Activated naive CD8-positive, alpha-beta T cell treated with anti-CD3 and anti-CD28 coated beads, Interleukin-2, amount 10 ng/mL, durations not matched to agents 7 days and 5 days (primary cell): Measurements from ENCODE around the gene GYS1. TPM values are rescaled to one million over a fixed set of nuclear protein-coding genes. Genes with fewer than 3 reads are reported as not detected.

Source experiments
- ATAC-seq: fragments of 150-1000 bp; cut with Tn5 transposase; one replicate; pipeline ENCODE4 v1.10.0; 2021; ENCODE audit warnings: low read depth, moderate library complexity
- POLR2A ChIA-PET: fragments of 350-600 bp; sonication (Branson Sonifier 250); formaldehyde crosslinking; loops from one replicate; lab custom pipeline; 2021; ENCODE audit warnings: antibody characterized with exemption; lab: Charles Lee
- DNase-seq: peaks from one replicate; pipeline ENCODE4 v3.0.0; 2021
- H3K27ac Mint-ChIP-seq: one replicate; pipeline ENCODE4 v1.8.0; 2022; ENCODE audit warnings: mild to moderate bottlenecking, mixed read lengths
- H3K27me3 Mint-ChIP-seq: one replicate; pipeline ENCODE4 v1.8.0; 2022; ENCODE audit warnings: mild to moderate bottlenecking, moderate library complexity, mixed read lengths
- H3K36me3 Mint-ChIP-seq: one replicate; pipeline ENCODE4 v1.8.0; 2021; ENCODE audit warnings: mild to moderate bottlenecking, mixed read lengths
- H3K4me1 Mint-ChIP-seq: one replicate; pipeline ENCODE4 v1.8.0; 2021; ENCODE audit warnings: mixed read lengths
- H3K4me3 Mint-ChIP-seq: one replicate; pipeline ENCODE4 v1.8.0; 2022; ENCODE audit warnings: mild to moderate bottlenecking, moderate library complexity, mixed read lengths
- H3K9me3 Mint-ChIP-seq: one replicate; pipeline ENCODE4 v1.8.0; 2021; ENCODE audit warnings: mixed read lengths
- total RNA-seq, 2 experiments: library from RNA; stranded (reverse); gene quantifications; one replicate each; pipeline ENCODE4 v1.2.3, GENCODE V29; 2021

GYS1 gene
- total RNA-seq, 2 experiments from 2014 or later = 58.0 to 63.1 TPM

- H3K36me3 Mint-ChIP-seq = peaks cover 3% of the 10 kb centered on the region
- no peaks in the 10 kb centered on the region for H3K9me3 Mint-ChIP-seq
- H3K4me1 Mint-ChIP-seq = peaks cover 13% of the 10 kb centered on the region
- no peak overlapping the region for H3K27ac Mint-ChIP-seq
- POLR2A ChIA-PET = interaction anchor here (0.5 kb wide), 1 partner anchor 436 kb away, joined by 3 read pairs; no protein-coding TSS in a partner anchor
- H3K4me3 Mint-ChIP-seq = no peak overlapping the region
- DNase-seq (no peak), ATAC-seq (no peak)
- peaks cover 5% of the 10 kb centered on the region for H3K27me3 Mint-ChIP-seq
Measured at GRCh38 chr19:49014123-49014869, 21.2 kb upstream of the GYS1 start.

- Mint-ChIP-seq H3K4me1 (no peaks in the 10 kb centered on the region), H3K36me3 (peaks cover 3% of the 10 kb centered on the region), H3K27me3 (no peaks in the 10 kb centered on the region), H3K9me3 (no peaks in the 10 kb centered on the region), H3K27ac (no peak overlapping the region), H3K4me3 (no peak overlapping the region)
- ATAC-seq (no peak), DNase-seq (no peak)
- POLR2A ChIA-PET = no interaction called here
Measured at GRCh38 chr19:49011194-49011593, 18.1 kb upstream of the GYS1 start.

GRCh38 chr19:49010453-49010852 is 17.3 kb upstream of the GYS1 start:
- POLR2A ChIA-PET = interaction anchor here (0.6 kb wide), 1 partner anchor 806 kb away, joined by 3 read pairs; no protein-coding TSS in a partner anchor
- Mint-ChIP-seq H3K4me3 (no peak overlapping the region), H3K9me3 (no peaks in the 10 kb centered on the region), H3K27ac (no peak overlapping the region), H3K36me3 (peaks cover 3% of the 10 kb centered on the region), H3K4me1 (no peaks in the 10 kb centered on the region), H3K27me3 (no peaks in the 10 kb centered on the region)
- ATAC-seq (no peak), DNase-seq (no peak)

GRCh38 chr19:49009828-49010227 is 16.7 kb upstream of the GYS1 start:
- Mint-ChIP-seq H3K27me3 (no peaks in the 10 kb centered on the region), H3K36me3 (peaks cover 4% of the 10 kb centered on the region), H3K4me3 (no peak overlapping the region), H3K4me1 (no peaks in the 10 kb centered on the region), H3K27ac (no peak overlapping the region), H3K9me3 (no peaks in the 10 kb centered on the region)
- ATAC-seq = no peak
- DNase-seq = no peak
- POLR2A ChIA-PET = no interaction called here

GRCh38 chr19:49006905-49007304 is 13.8 kb upstream of the GYS1 start:
- DNase-seq (no peak), ATAC-seq (no peak)
- no peak overlapping the region for H3K27ac Mint-ChIP-seq
- H3K27me3 Mint-ChIP-seq = no peaks in the 10 kb centered on the region
- H3K9me3 Mint-ChIP-seq = no peaks in the 10 kb centered on the region
- H3K4me3 Mint-ChIP-seq = no peak overlapping the region
- no peaks in the 10 kb centered on the region for H3K4me1 Mint-ChIP-seq
- POLR2A ChIA-PET = interaction anchor here (1.1 kb wide), 1 partner anchor 13 kb away, joined by 7 read pairs; the partner anchor contains the start of gene RUVBL2
- H3K36me3 Mint-ChIP-seq = peaks cover 4% of the 10 kb centered on the region

- POLR2A ChIA-PET = interaction anchor here (0.8 to 1.5 kb wide), 2 partner anchors 11 to 83 kb away, joined by 3 to 5 read pairs; partner anchors contain the start of gene RUVBL2
- H3K4me3 Mint-ChIP-seq = no peak overlapping the region
- ATAC-seq = no peak
Measured at GRCh38 chr19:49004964-49005614, 12.0 kb upstream of the GYS1 start.

GRCh38 chr19:49004133-49004532 is 11.0 kb upstream of the GYS1 start:
- ATAC-seq (no peak), DNase-seq (no peak)
- H3K27me3 Mint-ChIP-seq = no peaks in the 10 kb centered on the region
- H3K36me3 Mint-ChIP-seq = peaks cover 1% of the 10 kb centered on the region
- POLR2A ChIA-PET = interaction anchor here (0.6 to 1.5 kb wide), 2 partner anchors 10 to 403 kb away, joined by 3 to 5 read pairs; partner anchors contain the start of gene RUVBL2
- H3K4me1 Mint-ChIP-seq = peaks cover 7% of the 10 kb centered on the region
- H3K4me3 Mint-ChIP-seq = no peak overlapping the region
- H3K9me3 Mint-ChIP-seq = no peaks in the 10 kb centered on the region
- no peak overlapping the region for H3K27ac Mint-ChIP-seq

More at GRCh38 chr19:49004964-49005614, 12.0 kb upstream of the GYS1 start:
- Mint-ChIP-seq H3K36me3 (peaks cover 1% of the 10 kb centered on the region), H3K9me3 (no peaks in the 10 kb centered on the region), H3K4me1 (no peaks in the 10 kb centered on the region), H3K27ac (no peak overlapping the region), H3K27me3 (no peaks in the 10 kb centered on the region)
- no peak for DNase-seq

GRCh38 chr19:48999481-49000325 is 6.6 kb upstream of the GYS1 start:
- H3K4me3 Mint-ChIP-seq = no peak overlapping the region
- ATAC-seq = peak; percentile 83
- POLR2A ChIA-PET = no interaction called here
- peak; percentile 71 for DNase-seq
- H3K9me3 Mint-ChIP-seq = no peaks in the 10 kb centered on the region
- H3K36me3 Mint-ChIP-seq = no peaks in the 10 kb centered on the region
- no peak overlapping the region for H3K27ac Mint-ChIP-seq
- H3K27me3 Mint-ChIP-seq = no peaks in the 10 kb centered on the region
- peaks cover 19% of the 10 kb centered on the region for H3K4me1 Mint-ChIP-seq

GRCh38 chr19:48997972-48998371 is 4.9 kb upstream of the GYS1 start:
- Mint-ChIP-seq H3K4me3 (no peak overlapping the region), H3K27me3 (no peaks in the 10 kb centered on the region), H3K36me3 (peaks cover 2% of the 10 kb centered on the region), H3K27ac (no peak overlapping the region), H3K9me3 (no peaks in the 10 kb centered on the region), H3K4me1 (peaks cover 24% of the 10 kb centered on the region)
- peak; percentile 64 for DNase-seq
- no peak for ATAC-seq
- POLR2A ChIA-PET = interaction anchor here (0.9 kb wide), 1 partner anchor 97 kb away, joined by 3 read pairs; no protein-coding TSS in a partner anchor

- peak overlapping the region; percentile 98 for H3K27ac Mint-ChIP-seq
Measured at GRCh38 chr19:48994035-48994386, 902 bp upstream of the GYS1 start.

GRCh38 chr19:48992581-48993174 is 431 bp downstream of the GYS1 start:
- ATAC-seq = no peak
- Mint-ChIP-seq H3K36me3 (peaks cover 15% of the 10 kb centered on the region), H3K9me3 (no peaks in the 10 kb centered on the region), H3K27ac (peak overlapping the region; percentile 98), H3K4me3 (peak overlapping the region; percentile 92), H3K4me1 (peaks cover 28% of the 10 kb centered on the region), H3K27me3 (no peaks in the 10 kb centered on the region)
- POLR2A ChIA-PET = interaction anchor here (0.6 to 2.8 kb wide), 18 partner anchors 8 to 648 kb away, joined by 3 to 21 read pairs (median 6); partner anchors contain the start of genes CD37, FTL, NUCB1 and PPP1R15A
- no peak for DNase-seq

More at GRCh38 chr19:48994035-48994386, 902 bp upstream of the GYS1 start:
- ATAC-seq (no peak), DNase-seq (no peak)
- Mint-ChIP-seq H3K4me3 (peak overlapping the region; percentile 92), H3K36me3 (peaks cover 7% of the 10 kb centered on the region), H3K27me3 (no peaks in the 10 kb centered on the region), H3K9me3 (no peaks in the 10 kb centered on the region), H3K4me1 (peaks cover 26% of the 10 kb centered on the region)
- POLR2A ChIA-PET = interaction anchor here (0.6 to 2.8 kb wide), 19 partner anchors 10 to 375 kb away, joined by 3 to 21 read pairs (median 6); partner anchors contain the start of genes BAX, BCAT2, CD37 and FTL

- Mint-ChIP-seq H3K4me3 (peak overlapping the region; percentile 92), H3K27ac (peak overlapping the region; percentile 98), H3K9me3 (no peaks in the 10 kb centered on the region), H3K36me3 (peaks cover 18% of the 10 kb centered on the region), H3K4me1 (peaks cover 28% of the 10 kb centered on the region), H3K27me3 (no peaks in the 10 kb centered on the region)
- ATAC-seq = no peak
- POLR2A ChIA-PET = interaction anchor here (0.6 to 2.8 kb wide), 5 partner anchors 8 to 32 kb away, joined by 3 to 21 read pairs (median 14); partner anchors contain the start of gene FTL
- DNase-seq = no peak
Measured at GRCh38 chr19:48991873-48992580, 1.1 kb downstream of the GYS1 start.
